HG02678 (cell line): ENCODE data around the gene LRRC28.

Experiments used
- ATAC-seq: cut with Tn5 transposase; IDR thresholded peaks from one replicate; pipeline ENCODE4 v1.9.1; 2021; ENCODE audit warnings: mild to moderate bottlenecking, moderate library complexity; ENCODE audit not compliant: unreplicated experiment

LRRC28 gene

GRCh38 chr15:99341786-99342185, 90.5 kb downstream of the LRRC28 start:
- no peak for ATAC-seq

GRCh38 chr15:99343208-99343607, 91.9 kb downstream of the LRRC28 start:
- no peak for ATAC-seq

- ATAC-seq, result no peak
These were observed 92.7 kb downstream of the LRRC28 start for GRCh38 chr15:99343881-99344551.

GRCh38 chr15:99344639-99345038, 93.4 kb downstream of the LRRC28 start:
- ATAC-seq, result no peak

GRCh38 chr15:99345242-99345641, 94.0 kb downstream of the LRRC28 start:
- no peak for ATAC-seq

GRCh38 chr15:99345832-99346462, 94.7 kb downstream of the LRRC28 start:
- ATAC-seq, result no peak

GRCh38 chr15:99347574-99347973, 96.3 kb downstream of the LRRC28 start:
- no peak for ATAC-seq

GRCh38 chr15:99348412-99348811, 97.1 kb downstream of the LRRC28 start:
- ATAC-seq, result no peak

GRCh38 chr15:99350408-99350807, 99.1 kb downstream of the LRRC28 start:
- ATAC-seq, result no peak

GRCh38 chr15:99359769-99360168, 108.5 kb downstream of the LRRC28 start:
- no peak for ATAC-seq

GRCh38 chr15:99361545-99362185, 110.4 kb downstream of the LRRC28 start:
- ATAC-seq, result no peak

- ATAC-seq, result peak; percentile 94
These were observed 114.0 kb downstream of the LRRC28 start for GRCh38 chr15:99365242-99365641.

GRCh38 chr15:99366013-99366412, 114.7 kb downstream of the LRRC28 start:
- ATAC-seq, result no peak

GRCh38 chr15:99368743-99369142, 117.5 kb downstream of the LRRC28 start:
- no peak for ATAC-seq

- ATAC-seq, result no peak
These were observed 117.9 kb downstream of the LRRC28 start for GRCh38 chr15:99369196-99369595.

- ATAC-seq, result peak; percentile 79
These were observed 120.2 kb downstream of the LRRC28 start for GRCh38 chr15:99371180-99372103.

- ATAC-seq, result no peak
These were observed 133.9 kb downstream of the LRRC28 start for GRCh38 chr15:99385005-99385669.

GRCh38 chr15:99385865-99386264, 134.6 kb downstream of the LRRC28 start:
- ATAC-seq, result no peak

GRCh38 chr15:99386391-99386790, 135.1 kb downstream of the LRRC28 start:
- ATAC-seq, result no peak

- ATAC-seq, result no peak
These were observed 136.3 kb downstream of the LRRC28 start for GRCh38 chr15:99387421-99388168.
